GM20431 (cell line): ENCODE results near the gene PREX1.

ENCODE experiments used
- in situ Hi-C: fragments of 300-500 bp; cut with MseI, MboI; formaldehyde crosslinking; loops from one replicate; pipeline ENCODE4 v1.15.0; 2020; ENCODE audit warnings: low sequenced_read_pairs; ENCODE audit not compliant: unreplicated experiment

Gene PREX1

GRCh38 chr20:48710341-48711043 is 117.3 kb downstream of the PREX1 start:
- in situ Hi-C loops: no loop called here

DNA sequence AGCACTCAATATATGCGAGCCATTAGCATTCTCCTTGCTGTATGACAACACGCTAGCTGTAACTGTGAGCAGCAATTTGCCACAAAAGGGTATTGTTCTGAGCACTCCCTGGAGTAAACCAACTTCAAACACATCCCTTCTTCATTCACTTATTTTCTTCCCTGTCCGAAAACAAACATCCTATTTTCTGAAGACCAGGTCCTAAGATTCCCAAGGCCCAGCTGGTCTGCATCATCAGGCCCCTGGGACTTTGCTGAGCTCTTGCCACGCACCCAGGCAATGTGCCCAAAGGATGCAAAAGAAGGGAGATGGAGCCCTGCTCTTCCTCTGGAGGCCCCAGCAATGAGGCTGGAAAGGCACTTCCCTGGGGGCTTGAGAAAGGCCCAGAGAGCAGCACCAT is 118.1 kb downstream of the PREX1 start:
- in situ Hi-C loops: no loop called here

- in situ Hi-C loops: no loop called here
Measured at GRCh38 chr20:48709058-48709691, 118.6 kb downstream of the PREX1 start.

DNA sequence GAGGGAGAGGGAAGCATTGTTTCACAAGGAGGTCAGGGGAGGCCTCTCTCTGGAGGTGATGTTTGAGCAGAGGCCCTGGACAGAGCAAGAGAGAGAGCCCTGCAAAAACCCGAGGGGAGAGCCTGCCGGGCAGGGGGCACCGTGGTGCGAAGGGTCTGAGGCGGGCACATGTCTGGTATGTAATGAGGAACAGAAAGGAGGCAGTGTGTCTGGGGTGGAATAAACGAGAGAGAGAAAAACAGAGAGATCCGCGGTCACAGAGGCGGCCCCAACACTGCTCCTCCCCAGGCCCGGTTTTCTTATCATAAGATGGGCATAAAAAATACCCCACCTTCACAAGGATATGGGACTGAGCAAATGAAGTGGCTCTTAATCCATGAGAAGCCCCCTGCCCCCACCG is 119.2 kb downstream of the PREX1 start:
- in situ Hi-C loops: no loop called here

- in situ Hi-C loops: no loop called here
Measured at GRCh38 chr20:48708116-48708515, 119.7 kb downstream of the PREX1 start.

- in situ Hi-C loops: no loop called here
Measured at GRCh38 chr20:48706710-48707365, 121.0 kb downstream of the PREX1 start.

DNA sequence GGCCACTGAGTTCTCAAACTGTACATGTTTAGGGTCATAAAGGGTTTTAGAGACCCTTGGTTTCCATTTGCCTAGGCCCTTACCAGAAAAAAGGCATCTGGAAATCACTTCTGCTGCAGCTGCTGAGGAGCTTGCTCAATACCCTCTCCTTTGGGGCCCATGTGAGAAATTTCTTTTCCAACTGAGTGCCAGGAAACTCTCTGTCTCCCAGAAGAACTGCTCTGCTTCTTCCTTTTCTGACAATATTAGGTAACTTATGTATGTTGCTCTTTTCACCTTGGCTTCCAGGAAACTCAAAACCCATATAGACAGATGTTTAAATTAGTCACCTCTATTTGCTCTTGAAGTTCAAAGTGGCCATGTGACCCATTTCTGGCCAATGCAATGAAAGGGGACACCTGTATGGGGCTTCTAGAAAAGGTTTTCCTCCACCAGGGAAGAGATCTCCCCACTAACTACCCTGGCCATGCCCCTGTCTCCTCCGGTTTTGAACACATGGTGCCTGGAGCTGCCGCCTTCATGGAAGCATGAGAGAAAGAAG is 121.6 kb downstream of the PREX1 start:
- in situ Hi-C loops: no loop called here

DNA sequence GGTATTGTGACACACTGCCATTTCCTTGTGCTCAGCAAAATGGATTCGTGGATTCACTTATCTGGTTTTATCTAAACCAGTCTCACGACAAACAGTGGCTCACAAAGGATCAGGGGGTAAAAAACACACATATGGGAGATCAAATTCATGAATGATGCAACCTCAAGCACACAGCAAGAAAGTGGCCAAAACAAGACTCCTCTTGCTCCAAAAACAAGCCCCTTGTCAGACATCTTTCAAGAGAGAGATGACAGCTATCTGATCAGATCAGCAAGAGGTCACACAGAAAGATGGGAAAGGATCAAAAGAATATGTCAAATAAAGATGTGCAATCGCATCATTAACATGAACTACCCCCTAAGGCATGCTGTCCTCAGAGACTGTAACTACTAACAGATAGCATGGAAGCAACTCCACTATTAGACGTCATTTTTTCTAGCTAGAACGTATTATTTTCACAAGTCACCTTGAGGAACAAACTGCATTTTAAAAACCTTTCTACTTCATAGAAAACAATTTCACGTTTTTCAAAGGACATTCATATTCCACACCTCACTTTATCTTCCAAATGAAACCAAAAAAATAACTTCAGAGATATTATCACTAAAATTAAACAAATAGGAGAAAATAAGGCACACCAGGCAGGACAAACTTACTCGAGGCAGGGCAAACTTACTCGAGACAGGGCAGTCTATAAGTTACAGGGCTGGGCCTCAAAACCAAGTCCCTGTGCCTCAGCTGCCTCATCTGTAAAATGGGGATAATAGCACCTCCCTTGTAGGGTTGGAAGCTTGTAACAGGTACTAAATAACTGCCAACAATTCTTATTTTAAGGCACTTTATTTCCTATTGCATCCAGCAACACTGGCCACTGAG is 122.3 kb downstream of the PREX1 start:
- in situ Hi-C loops: no loop called here

GRCh38 chr20:48704761-48705160 is 123.0 kb downstream of the PREX1 start:
- in situ Hi-C loops: no loop called here

- in situ Hi-C loops: no loop called here
Measured at GRCh38 chr20:48703511-48704219, 124.1 kb downstream of the PREX1 start.

DNA sequence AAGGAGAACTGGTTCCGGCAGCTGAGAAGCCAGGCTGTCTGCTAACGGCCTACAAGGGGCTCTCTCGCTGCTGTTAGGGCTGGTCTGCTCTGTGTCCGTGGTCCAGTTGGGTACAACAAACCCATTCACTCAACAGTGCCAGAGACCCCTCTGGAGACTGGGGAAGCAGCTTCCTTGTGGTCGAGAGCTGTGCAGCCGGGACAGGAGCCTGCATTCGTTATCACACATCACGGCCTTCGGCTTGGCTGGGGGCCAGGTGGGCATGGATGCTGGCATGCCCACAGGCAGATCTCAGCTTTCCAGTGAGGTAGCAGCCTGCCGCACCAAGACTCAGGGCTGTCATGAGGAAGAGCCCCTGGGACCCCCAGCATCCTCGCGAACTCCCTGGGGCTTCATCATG is 124.7 kb downstream of the PREX1 start:
- in situ Hi-C loops: no loop called here

GRCh38 chr20:48702455-48702913 is 125.3 kb downstream of the PREX1 start:
- in situ Hi-C loops: no loop called here

DNA sequence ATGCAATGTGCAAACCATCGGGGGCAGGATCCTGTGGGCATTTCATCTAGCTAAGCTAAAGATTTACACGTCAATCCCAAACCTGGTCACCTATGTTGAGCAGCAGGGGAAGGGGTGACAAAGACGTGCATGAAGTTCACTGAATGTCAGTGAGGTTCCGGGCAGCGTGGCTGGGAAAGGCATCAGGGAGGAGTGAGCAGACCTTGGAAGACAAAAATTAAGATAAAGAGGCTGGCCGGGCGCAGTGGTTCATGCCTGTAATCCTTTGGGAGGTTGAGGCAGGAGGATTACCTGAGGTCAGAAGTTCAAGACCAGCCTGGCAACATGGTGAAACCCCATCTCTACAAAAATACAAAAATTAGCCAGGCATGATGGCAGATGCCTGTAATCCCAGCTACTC is 126.1 kb downstream of the PREX1 start:
- in situ Hi-C loops: no loop called here

GRCh38 chr20:48698507-48699267 is 129.1 kb downstream of the PREX1 start:
- in situ Hi-C loops: no loop called here

DNA sequence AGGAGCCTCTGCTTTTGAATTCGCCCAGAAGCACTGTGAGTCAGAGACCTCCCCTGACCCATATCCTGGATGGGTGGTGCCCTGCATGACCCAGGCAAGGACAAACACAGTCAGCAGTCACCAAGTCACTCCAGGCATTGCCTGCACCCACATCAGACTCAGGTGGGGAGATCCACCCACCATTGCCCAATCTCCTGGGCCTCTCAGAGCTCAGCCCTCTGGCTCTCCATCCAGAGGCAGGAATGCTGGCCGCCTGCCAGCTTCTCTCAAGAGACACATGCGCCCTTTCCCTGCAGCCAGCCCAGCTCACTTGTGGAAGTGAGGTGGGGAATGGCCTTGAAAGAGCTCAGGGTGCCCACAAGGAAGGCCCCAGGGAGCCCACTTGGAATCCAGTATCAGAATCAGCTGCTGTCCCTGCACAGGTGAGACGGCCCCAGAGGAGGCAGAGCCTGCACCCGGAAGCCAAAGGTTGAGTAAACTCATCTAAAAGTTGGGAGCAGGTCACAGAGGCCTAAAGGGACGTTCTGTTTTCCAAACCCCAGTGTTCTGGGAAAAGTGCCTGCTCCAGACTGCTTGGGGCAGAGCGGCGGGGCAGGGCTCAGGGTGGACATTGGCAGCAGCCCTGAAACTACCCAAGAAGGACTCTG is 129.8 kb downstream of the PREX1 start:
- in situ Hi-C loops: no loop called here

DNA sequence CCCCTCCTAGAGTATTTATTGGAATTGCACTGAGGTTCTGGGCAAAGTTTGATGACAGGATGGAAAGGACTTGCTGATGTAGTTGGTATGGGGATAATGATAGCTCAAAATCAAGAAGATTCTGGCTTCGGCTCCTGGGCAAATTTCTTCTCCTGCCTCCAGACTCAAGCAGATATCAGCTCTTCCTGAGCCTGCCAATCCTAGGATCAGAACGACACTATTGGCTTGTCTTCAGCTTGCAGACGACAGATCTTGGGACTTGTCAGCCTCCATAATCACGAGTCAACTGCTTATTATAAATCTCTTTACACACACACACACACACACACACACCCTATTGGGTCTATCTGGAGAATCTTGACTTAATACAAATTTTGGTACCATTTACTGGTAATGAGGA is 131.1 kb downstream of the PREX1 start:
- in situ Hi-C loops: no loop called here

DNA sequence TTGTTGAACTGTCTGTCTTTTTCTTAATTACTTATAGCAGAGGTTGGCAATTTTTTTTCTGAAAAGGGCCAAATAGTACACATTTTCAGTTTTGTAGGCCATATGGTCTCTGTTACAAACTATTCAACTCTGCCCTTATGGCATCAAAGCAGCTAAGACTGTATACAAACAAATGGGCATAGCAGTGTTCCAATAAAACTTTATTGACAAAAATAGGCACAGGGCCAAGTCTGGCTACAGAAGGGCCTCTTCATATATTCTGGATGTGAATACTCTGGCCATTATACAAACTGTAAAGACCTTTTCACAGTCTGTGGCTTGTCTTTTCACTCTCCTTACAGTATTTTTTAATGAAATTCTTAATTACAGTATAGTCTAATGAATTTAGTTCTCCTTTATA is 132.1 kb downstream of the PREX1 start:
- in situ Hi-C loops: no loop called here

DNA sequence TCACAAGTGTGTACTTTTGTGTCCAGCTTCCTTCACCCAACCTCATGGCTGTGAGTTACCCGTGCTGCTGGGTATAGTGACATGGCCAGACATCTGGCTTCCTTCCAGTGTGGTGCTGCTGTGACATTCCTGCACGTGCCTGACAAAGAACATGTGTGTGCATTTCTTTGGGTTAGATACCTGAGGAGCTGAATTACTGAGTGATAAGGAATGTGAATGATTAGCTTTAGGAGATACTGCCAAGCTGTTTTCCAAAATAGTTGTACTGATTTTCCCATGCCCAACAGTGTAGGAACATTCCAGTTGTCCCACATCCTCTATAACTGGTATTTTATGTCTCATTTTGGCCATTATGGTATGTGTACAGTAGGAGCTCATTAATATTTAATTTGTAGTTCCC is 132.5 kb downstream of the PREX1 start:
- in situ Hi-C loops: no loop called here
